Naive thymus-derived CD4-positive, alpha-beta T cell (primary cell): ENCODE data around the gene ORC1. TPM values are rescaled to one million over a fixed set of nuclear protein-coding genes. Genes with fewer than 3 reads are reported as not detected.

Source experiments
- ATAC-seq: fragments of 150-1000 bp; cut with Tn5 transposase; 2 replicates; pipeline ENCODE4 v1.10.0; 2021; ENCODE audit warnings: mild to moderate bottlenecking, moderate library complexity
- CTCF ChIA-PET: fragments of 350-600 bp; sonication (Branson Sonifier 250); formaldehyde crosslinking; loops from one replicate; lab custom pipeline; 2021; ENCODE audit warnings: antibody characterized with exemption; lab: Charles Lee
- POLR2A ChIA-PET: fragments of 350-600 bp; sonication (Branson Sonifier 250); formaldehyde crosslinking; loops from one replicate; lab custom pipeline; 2021; ENCODE audit warnings: antibody characterized with exemption, inconsistent platforms; lab: Charles Lee
- DNase-seq, 9 donors: peaks; one replicate each; pipeline versions ENCODE4 v3.0.0 to v3.0.0-alpha.2; 2020 to 2022; ENCODE audit warnings: mixed read lengths in 1 of 9
- H3K27ac ChIP-seq: one replicate; pipeline ENCODE4 v1.7.0; 2013; ENCODE audit warnings: mild to moderate bottlenecking, low read depth, low read length, moderate library complexity
- H3K27me3 ChIP-seq, 2 donors: one replicate each; pipeline ENCODE4 v1.7.0; 2013; ENCODE audit warnings: low read length in 2 of 2, mild to moderate bottlenecking in 2 of 2, moderate library complexity in 2 of 2; ENCODE audit not compliant: control insufficient read depth in 2 of 2, insufficient read depth in 2 of 2
- H3K36me3 ChIP-seq, 3 experiments: 1 replicate in 2 of 3; 2 replicates in 1 of 3; pipeline ENCODE4 v1.7.0; 2013; ENCODE audit warnings: low read length in 3 of 3, mild to moderate bottlenecking in 3 of 3, moderate library complexity in 1 of 3; ENCODE audit not compliant: insufficient read depth in 3 of 3, control insufficient read depth in 2 of 3
- H3K4me1 ChIP-seq, 2 donors: one replicate each; pipeline ENCODE4 v1.7.0; 2013; ENCODE audit warnings: low read length in 2 of 2, mild to moderate bottlenecking in 2 of 2, moderate library complexity in 1 of 2; ENCODE audit not compliant: control insufficient read depth in 2 of 2, insufficient read depth in 2 of 2
- H3K4me3 ChIP-seq: 2 replicates; pipeline ENCODE4 v1.7.0; 2013; ENCODE audit warnings: mild to moderate bottlenecking, low read length
- H3K9me3 ChIP-seq, 3 experiments: 1 replicate in 2 of 3; 2 replicates in 1 of 3; pipeline ENCODE4 v1.7.0; 2013; ENCODE audit warnings: low read length in 3 of 3; ENCODE audit not compliant: control insufficient read depth in 2 of 3
- H3K27ac Mint-ChIP-seq, 9 donors: one replicate each; pipeline ENCODE4 v1.8.0; 2020 to 2022; ENCODE audit warnings: mixed read lengths in 9 of 9, mild to moderate bottlenecking in 8 of 9, moderate library complexity in 5 of 9, inconsistent platforms in 2 of 9
- H3K27me3 Mint-ChIP-seq, 5 donors: one replicate each; pipeline ENCODE4 v1.8.0; 2021 to 2022; ENCODE audit warnings: mixed read lengths in 5 of 5, mild to moderate bottlenecking in 1 of 5
- H3K36me3 Mint-ChIP-seq, 5 donors: one replicate each; pipeline ENCODE4 v1.8.0; 2020 to 2022; ENCODE audit warnings: mixed read lengths in 5 of 5, mild to moderate bottlenecking in 3 of 5, inconsistent platforms in 1 of 5
- H3K4me1 Mint-ChIP-seq, 7 donors: one replicate each; pipeline ENCODE4 v1.8.0; 2020 to 2022; ENCODE audit warnings: mixed read lengths in 7 of 7, mild to moderate bottlenecking in 3 of 7, inconsistent platforms in 1 of 7
- H3K4me3 Mint-ChIP-seq, 10 donors: one replicate each; pipeline ENCODE4 v1.8.0; 2020 to 2022; ENCODE audit warnings: mild to moderate bottlenecking in 10 of 10, mixed read lengths in 10 of 10, moderate library complexity in 6 of 10, inconsistent platforms in 2 of 10
- H3K9me3 Mint-ChIP-seq, 11 donors: one replicate each; pipeline ENCODE4 v1.8.0; 2020 to 2022; ENCODE audit warnings: mixed read lengths in 11 of 11, mild to moderate bottlenecking in 4 of 11, inconsistent platforms in 1 of 11, moderate library complexity in 1 of 11
- intact Hi-C, 2 donors: fragments of 100-400 bp; cut with micrococcal nuclease; formaldehyde crosslinking; loops; one replicate each; pipeline ENCODE4 v1.15.1; 2023
- polyA plus RNA-seq, 2 donors: library from polyadenylated mRNA; unstranded; fragments of 300-500 nt; fragmentation: Illumina TruSeq; gene quantifications; one replicate each; pipeline ENCODE4 v1.2.3, GENCODE V29; 2021
- total RNA-seq, 6 experiments: library from RNA in 5 of 6; stranded (reverse) in 5 of 6; gene quantifications; 1 replicate in 5 of 6; 2 replicates in 1 of 6; pipeline ENCODE4 v1.2.3 and lab custom pipeline; 2021 to 2026

The ORC1 gene
- total RNA-seq (10 to 100 TPM in 1 of 5 experiments, 1 to 10 TPM in 3, under 1 TPM in 1; 0.97 to 25.2 (median 1.3) TPM), polyA plus RNA-seq (under 1 TPM in 1 of 2 donors, not detected in 1; 0.74 TPM), total RNA-seq (lab: John Stamatoyannopoulos, UW) (3.1 reads per million, percentile 16 among the genes with 10 or more reads in this experiment)

DNA sequence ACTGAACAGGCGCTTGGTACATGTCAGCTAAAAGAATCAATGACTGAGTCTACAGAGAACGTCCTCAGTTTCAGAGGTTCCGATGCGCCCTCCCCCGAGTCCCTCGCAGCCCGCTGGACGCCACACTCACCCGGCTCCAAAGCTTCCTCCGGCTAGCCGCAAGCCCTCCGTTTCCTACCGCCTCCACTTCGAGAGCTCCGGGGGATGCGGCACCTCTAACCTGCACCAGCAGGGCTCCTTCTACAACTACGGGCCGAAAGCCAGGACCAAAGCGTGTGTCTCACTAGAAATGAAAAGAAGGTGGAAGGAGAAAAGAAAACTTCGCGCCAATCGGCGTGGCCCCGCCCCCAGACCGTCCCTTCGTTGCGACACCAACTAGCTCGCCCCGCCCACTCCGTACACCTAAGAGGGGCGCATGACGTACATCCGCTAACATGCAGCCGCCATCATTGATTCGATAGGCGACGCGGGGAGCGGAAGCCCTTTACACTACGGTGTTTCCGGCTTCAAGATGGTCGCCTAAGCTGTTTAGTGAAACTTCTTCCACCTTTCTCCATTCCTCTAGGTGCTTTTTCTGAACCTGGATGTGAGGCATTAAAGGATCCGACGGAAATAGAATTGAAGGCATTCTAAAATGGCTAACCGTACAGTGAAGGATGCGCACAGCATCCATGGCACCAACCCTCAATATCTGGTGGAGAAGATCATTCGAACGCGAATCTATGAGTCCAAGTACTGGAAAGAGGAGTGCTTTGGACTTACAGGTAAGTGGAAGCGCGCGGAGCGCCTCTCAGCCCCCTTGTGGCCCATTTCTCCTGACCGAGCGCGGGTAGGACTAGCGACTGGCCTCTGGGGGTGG, at the start of gene ORC1, which contains the start of gene PRPF38A:
TSS of gene ORC1 (minus strand) at position 308 of the 859 bp plus-strand sequence. CDS start 2,200 bp downstream, outside the sequence.
TSS of gene PRPF38A (plus strand) at position 487 of the 859 bp plus-strand sequence. CDS start at position 635, 148 bp downstream.
- H3K4me1 Mint-ChIP-seq = peaks cover 11 to 66% (median 47%) of the 10 kb centered on the region in 7 donors
- ChIA-PET POLR2A (interaction anchor here (0.7 to 5.0 kb wide), 17 partner anchors 9 to 527 kb away, joined by 3 to 68 read pairs (median 6); partner anchors contain the start of genes CC2D1B, GPX7 and TUT4), CTCF (interaction anchor here (0.6 to 1.4 kb wide), 5 partner anchors 20 to 282 kb away, joined by 3 to 6 read pairs (median 3); no protein-coding TSS in a partner anchor)
- peaks cover 5 to 38% (median 22%) of the 10 kb centered on the region in 5 donors for H3K36me3 Mint-ChIP-seq
- peak within 1 kb of the TSS; percentile 96 to 100 (median 99) for H3K4me3 Mint-ChIP-seq
- no peaks in the 10 kb centered on the region for H3K27me3 ChIP-seq
- H3K36me3 ChIP-seq = peaks cover 11 to 25% (median 13%) of the 10 kb centered on the region in 3 experiments
- H3K4me3 ChIP-seq = peak within 1 kb of the TSS; percentile 83
- intact Hi-C loops = loop anchor here (1.0 to 10.0 kb wide), 18 partner anchors 20 to 1440 kb away; partner anchors contain the start of genes BTF3L4 (in 2 of the 2), CC2D1B (in 2 of the 2), TUT4 (in 2 of the 2) and CZIB (in 1 of the 2)
- peaks cover 10 to 16% of the 10 kb centered on the region in 2 donors for H3K4me1 ChIP-seq
- H3K9me3 Mint-ChIP-seq = peaks cover 0 to 3% (median 0%) of the 10 kb centered on the region in 11 donors
- H3K9me3 ChIP-seq = no peaks in the 10 kb centered on the region
- peak; percentile 89 to 97 (median 96) for DNase-seq
- no peaks in the 10 kb centered on the region for H3K27me3 Mint-ChIP-seq
- H3K27ac Mint-ChIP-seq = peak within 1 kb of the TSS; percentile 95 to 100 (median 98)
- peak within 1 kb of the TSS; percentile 92 for H3K27ac ChIP-seq
- ATAC-seq = peak; percentile 99

DNA sequence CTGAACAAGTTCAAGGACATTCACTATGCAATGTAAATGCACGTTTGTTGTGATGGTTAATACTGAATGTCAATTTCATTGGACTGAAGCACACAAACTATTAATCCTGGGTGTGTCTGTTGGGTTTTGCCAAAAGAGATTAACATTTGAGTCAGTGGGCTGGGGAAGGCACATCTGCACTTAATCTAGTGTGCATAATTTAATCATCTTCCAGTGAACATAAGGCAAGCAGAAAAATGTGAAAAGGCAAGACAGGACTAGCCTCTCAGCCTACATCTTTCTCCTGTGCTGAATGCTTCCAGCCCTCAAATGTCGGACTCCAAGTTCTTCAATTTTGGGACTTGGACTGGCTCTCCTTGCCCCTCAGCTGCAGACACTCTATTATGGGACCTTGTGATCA, 40.2 kb upstream of the ORC1 start:
- H3K9me3 Mint-ChIP-seq = no peaks in the 10 kb centered on the region
- H3K27ac ChIP-seq = no peak overlapping the region
- peaks cover 0 to 8% (median 4%) of the 10 kb centered on the region in 7 donors for H3K4me1 Mint-ChIP-seq
- intact Hi-C loops = no loop called here
- no peak overlapping the region for H3K4me3 ChIP-seq
- H3K4me1 ChIP-seq = no peaks in the 10 kb centered on the region
- no peak for DNase-seq
- no peak for ATAC-seq
- H3K27ac Mint-ChIP-seq = no peak overlapping the region
- H3K9me3 ChIP-seq = no peaks in the 10 kb centered on the region
- no peaks in the 10 kb centered on the region for H3K27me3 ChIP-seq
- POLR2A ChIA-PET = interaction anchor here (0.6 kb wide), 1 partner anchor 36 kb away, joined by 3 read pairs; no protein-coding TSS in a partner anchor
- CTCF ChIA-PET = no interaction called here
- no peak overlapping the region for H3K4me3 Mint-ChIP-seq
- peaks cover 4 to 35% (median 17%) of the 10 kb centered on the region in 5 donors for H3K36me3 Mint-ChIP-seq
- H3K27me3 Mint-ChIP-seq = no peaks in the 10 kb centered on the region
- H3K36me3 ChIP-seq = peaks cover 0 to 51% (median 26%) of the 10 kb centered on the region in 3 experiments

DNA sequence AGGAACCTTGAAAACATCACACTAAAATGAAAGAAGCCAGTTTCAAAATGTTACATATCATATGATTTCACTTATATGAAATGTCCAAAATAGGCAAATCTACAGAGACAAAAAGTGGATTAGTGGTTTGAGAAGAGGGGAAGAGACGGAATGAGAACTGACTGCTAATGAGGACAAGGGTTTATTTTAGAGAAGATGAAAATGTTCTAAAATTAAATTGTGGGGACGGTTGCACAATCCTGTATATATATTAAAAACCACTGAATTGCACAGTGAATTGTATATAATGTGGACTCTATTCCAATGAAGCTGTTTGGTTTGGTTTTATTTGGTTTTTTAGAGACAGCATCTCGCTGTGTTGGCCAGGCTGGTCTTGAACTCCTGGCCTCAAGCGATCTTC, 35.8 kb upstream of the ORC1 start:
- H3K4me1 ChIP-seq = no peaks in the 10 kb centered on the region
- peaks cover 8 to 64% (median 13%) of the 10 kb centered on the region in 3 experiments for H3K36me3 ChIP-seq
- peak overlapping the region in 3 of 9 donors; percentile 23 to 78 (median 43) for H3K27ac Mint-ChIP-seq
- ATAC-seq = no peak
- no peaks in the 10 kb centered on the region for H3K9me3 ChIP-seq
- no peak overlapping the region for H3K4me3 ChIP-seq
- intact Hi-C loops = loop anchor here in 1 of 2 donors (2.0 kb wide), 1 partner anchor 15 kb away; no protein-coding TSS in a partner anchor
- DNase-seq = no peak
- H3K27me3 Mint-ChIP-seq = no peaks in the 10 kb centered on the region
- H3K4me1 Mint-ChIP-seq = peaks cover 0 to 8% (median 4%) of the 10 kb centered on the region in 7 donors
- peaks cover 4 to 40% (median 25%) of the 10 kb centered on the region in 5 donors for H3K36me3 Mint-ChIP-seq
- no peak overlapping the region for H3K27ac ChIP-seq
- ChIA-PET CTCF (no interaction called here), POLR2A (no interaction called here)
- H3K9me3 Mint-ChIP-seq = no peaks in the 10 kb centered on the region
- no peaks in the 10 kb centered on the region for H3K27me3 ChIP-seq
- H3K4me3 Mint-ChIP-seq = no peak overlapping the region

DNA sequence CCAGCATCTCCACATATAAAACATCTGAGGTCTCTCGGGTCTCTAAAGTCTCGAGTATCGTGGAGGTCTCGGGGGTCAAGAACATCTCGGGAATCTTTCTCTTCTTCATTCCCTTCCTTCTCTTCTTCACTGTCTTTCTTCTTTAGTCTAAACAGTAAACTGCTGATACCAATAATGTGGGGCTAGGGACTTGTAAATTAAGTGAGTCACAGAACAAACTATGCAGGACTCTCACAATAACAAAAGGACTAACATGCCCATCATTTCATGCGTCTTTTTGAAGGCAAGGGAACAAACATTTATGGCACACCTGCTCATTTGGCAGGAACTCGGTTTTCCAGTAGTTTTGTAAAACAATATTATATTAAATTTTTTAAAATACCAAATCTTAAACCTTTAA, 32.6 kb upstream of the ORC1 start:
- Histone ChIP-seq H3K27ac (no peak overlapping the region), H3K4me3 (no peak overlapping the region), H3K36me3 (peaks cover 10 to 70% (median 12%) of the 10 kb centered on the region in 3 experiments), H3K4me1 (no peaks in the 10 kb centered on the region), H3K9me3 (no peaks in the 10 kb centered on the region), H3K27me3 (no peaks in the 10 kb centered on the region)
- no peak overlapping the region for H3K27ac Mint-ChIP-seq
- intact Hi-C loops = no loop called here
- H3K27me3 Mint-ChIP-seq = no peaks in the 10 kb centered on the region
- ATAC-seq = no peak
- peaks cover 0 to 18% (median 4%) of the 10 kb centered on the region in 7 donors for H3K4me1 Mint-ChIP-seq
- DNase-seq = no peak
- H3K9me3 Mint-ChIP-seq = no peaks in the 10 kb centered on the region
- ChIA-PET POLR2A (no interaction called here), CTCF (no interaction called here)
- peaks cover 4 to 46% (median 26%) of the 10 kb centered on the region in 5 donors for H3K36me3 Mint-ChIP-seq
- no peak overlapping the region for H3K4me3 Mint-ChIP-seq

DNA sequence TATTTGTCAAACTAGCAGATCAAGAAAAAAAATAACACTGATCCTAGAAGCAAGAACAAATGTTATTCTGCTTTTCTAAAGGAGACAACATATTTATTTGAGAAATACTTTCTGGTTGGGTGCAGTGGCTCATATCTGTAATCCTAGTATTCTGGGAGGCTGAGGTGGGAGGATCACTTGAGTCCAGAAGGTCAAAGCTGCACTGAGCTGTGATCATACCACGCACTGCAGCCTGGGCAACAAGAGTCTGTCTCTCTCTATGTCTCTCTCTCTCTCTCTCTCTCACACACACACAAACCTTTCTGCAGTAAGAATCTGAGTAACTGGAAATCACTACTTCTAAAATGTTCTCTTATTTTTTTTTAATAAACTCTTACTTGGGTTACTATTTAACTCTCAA, 31.4 kb upstream of the ORC1 start:
- no peaks in the 10 kb centered on the region for H3K27me3 ChIP-seq
- CTCF ChIA-PET = no interaction called here
- intact Hi-C loops = no loop called here
- H3K27me3 Mint-ChIP-seq = no peaks in the 10 kb centered on the region
- H3K27ac ChIP-seq = no peak overlapping the region
- H3K9me3 Mint-ChIP-seq = no peaks in the 10 kb centered on the region
- POLR2A ChIA-PET = no interaction called here
- no peaks in the 10 kb centered on the region for H3K4me1 ChIP-seq
- no peak overlapping the region for H3K4me3 ChIP-seq
- H3K27ac Mint-ChIP-seq = peak overlapping the region in 2 of 9 donors; percentile 55 to 67
- peaks cover 11 to 75% (median 16%) of the 10 kb centered on the region in 3 experiments for H3K36me3 ChIP-seq
- H3K4me1 Mint-ChIP-seq = peaks cover 0 to 18% (median 0%) of the 10 kb centered on the region in 7 donors
- DNase-seq = no peak
- H3K9me3 ChIP-seq = no peaks in the 10 kb centered on the region
- H3K36me3 Mint-ChIP-seq = peaks cover 4 to 45% (median 26%) of the 10 kb centered on the region in 5 donors
- no peak overlapping the region for H3K4me3 Mint-ChIP-seq
- no peak for ATAC-seq

DNA sequence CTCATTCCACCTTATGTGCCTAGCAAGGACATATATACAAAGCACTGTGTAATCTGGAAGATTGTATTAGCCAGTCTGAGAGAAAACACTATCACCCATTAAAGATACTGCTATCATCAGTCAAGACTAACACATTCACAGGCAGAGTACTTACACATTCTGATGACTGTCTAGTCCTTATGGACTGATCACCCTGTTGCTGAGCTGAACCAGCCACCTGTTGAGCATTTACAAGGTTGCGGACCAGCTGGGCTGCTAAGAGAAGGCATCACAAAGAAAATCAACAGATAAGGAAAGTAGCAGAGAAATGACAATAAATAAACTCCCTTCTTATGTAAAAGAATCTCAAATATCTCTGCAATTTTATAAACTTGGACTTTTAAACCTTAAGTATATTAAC, 31.0 kb upstream of the ORC1 start:
- no peaks in the 10 kb centered on the region for H3K27me3 Mint-ChIP-seq
- Histone ChIP-seq H3K36me3 (peaks cover 11 to 79% (median 17%) of the 10 kb centered on the region in 3 experiments), H3K4me1 (no peaks in the 10 kb centered on the region), H3K27ac (no peak overlapping the region), H3K9me3 (no peaks in the 10 kb centered on the region), H3K27me3 (no peaks in the 10 kb centered on the region), H3K4me3 (no peak overlapping the region)
- no peaks in the 10 kb centered on the region for H3K9me3 Mint-ChIP-seq
- H3K36me3 Mint-ChIP-seq = peaks cover 4 to 46% (median 27%) of the 10 kb centered on the region in 5 donors
- ATAC-seq (no peak), DNase-seq (no peak)
- no peak overlapping the region for H3K4me3 Mint-ChIP-seq
- H3K4me1 Mint-ChIP-seq = peaks cover 0 to 18% (median 0%) of the 10 kb centered on the region in 7 donors
- ChIA-PET POLR2A (no interaction called here), CTCF (no interaction called here)
- intact Hi-C loops = no loop called here
- peak overlapping the region in 5 of 9 donors; percentile 41 to 67 (median 55) for H3K27ac Mint-ChIP-seq
